Measurements from ENCODE around the gene ZRANB1.

Gene ZRANB1

DNA sequence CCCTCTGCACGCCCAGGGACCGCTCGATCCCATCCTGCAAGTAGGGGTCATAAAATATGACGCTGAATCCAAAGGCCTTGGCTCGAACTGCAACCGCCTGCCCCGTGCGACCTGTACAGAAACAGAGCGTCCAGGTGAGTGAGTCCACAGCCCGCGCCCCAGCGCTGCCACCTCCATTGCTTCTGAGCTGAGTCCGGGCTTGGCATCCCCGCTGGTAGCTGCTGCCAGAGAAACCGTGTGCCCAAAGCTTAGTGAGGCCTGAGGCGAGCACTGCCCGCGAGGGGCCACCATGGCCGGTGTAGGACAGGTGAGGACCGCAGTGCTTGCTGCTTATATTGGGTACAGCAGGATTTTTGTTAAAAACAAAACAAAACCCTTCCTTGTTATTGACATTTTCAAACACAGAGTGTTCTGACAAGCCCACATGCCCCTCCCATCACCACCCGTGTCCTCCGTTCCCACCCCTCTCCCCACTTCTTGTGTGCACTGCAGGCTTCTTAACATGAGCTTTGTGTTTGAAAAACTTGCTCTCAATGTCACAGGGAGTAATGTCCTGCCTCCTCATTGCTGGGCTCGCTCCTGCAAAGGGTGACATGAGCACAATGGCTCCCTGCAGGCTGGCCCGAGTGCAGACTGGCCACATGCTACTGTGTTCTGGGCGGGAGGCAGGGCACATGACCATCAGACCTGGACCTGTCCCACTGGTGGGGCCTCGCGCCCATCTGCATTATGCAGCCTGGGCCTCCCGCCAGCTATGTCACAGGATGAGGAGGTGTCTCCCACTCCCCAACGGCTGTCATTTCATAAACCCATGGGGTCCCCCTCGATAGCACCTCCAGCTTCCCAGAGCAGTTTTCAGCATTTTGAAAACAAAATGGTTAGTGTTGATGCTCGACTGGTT, 52.9 kb downstream of the ZRANB1 start:
- no peak for DNase-seq (ENCODE audit: low read depth)

DNA sequence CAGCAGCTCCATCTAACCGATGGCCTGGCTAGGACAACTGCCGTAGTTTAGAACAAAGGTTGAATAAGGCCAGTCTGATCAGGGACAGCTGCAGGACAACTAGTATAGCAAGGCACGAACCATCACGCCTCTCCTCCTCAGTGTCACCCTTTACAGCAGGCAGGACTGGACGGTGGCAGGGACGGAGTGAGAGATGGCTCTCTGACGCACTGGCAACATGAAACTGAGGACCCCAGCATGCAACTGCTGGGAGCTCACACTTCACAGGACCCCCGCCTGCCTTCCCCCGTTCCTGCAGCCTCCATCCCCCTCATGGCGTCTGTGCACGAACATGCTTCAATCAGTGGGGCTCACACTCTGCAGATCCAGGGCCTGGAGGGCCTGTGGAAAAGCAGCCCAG, 53.7 kb downstream of the ZRANB1 start:
- no peak for DNase-seq (ENCODE audit: low read depth)

DNA sequence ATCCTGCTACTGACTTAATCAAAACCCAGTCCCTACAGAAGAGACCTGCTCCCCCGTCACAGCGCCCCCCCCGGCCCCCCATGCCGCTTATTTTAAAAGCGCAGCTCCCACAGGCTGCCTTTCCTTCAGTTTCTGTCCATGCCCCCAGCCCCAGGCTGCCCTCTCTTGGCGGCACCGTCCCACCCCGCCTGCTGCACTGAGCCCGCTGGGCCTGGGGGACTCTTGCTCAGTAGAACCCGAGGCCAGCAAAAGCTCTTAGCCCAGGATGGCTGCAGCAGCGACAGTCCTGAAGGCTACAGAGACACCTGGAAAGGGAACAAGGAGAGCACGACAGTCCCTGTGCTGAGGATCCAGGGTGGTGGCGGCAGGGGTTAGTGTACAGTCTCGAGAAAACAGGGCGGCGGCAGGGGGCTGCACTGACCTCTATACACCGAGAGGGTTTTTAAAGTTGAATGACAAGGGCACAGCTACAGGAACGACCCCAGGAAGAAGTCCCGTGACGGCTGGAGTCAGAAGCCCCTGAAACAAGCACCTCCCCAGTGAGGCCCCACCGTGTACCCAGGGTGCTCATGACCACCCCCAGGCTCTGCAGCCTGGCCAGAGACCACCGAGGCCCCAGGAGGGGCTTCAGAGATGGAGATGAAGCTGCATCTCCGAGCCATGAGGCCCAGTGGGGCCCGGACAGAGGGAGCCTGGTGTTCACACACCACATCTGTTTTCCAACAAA, 54.4 kb downstream of the ZRANB1 start:
- DNase-seq (ENCODE audit: low read depth): no peak

DNA sequence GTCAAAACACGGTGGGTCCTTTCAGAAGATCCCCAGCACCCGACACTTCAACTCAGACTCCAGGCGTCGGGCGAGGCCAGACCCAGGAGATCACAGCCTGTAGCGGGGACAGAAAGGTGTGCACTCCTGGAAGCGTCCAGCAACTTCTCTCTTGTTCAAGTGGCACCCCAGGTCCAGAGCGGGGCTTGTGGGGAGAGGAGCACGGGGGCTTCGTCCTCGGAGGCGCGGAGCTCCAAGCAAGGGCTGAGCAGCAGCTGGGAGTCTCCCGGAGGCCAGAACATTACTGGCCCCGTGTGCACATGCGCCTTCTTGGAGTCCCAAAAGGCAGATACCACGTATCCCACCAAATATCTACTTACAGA, 54.9 kb downstream of the ZRANB1 start:
- DNase-seq (ENCODE audit: low read depth): no peak

DNA sequence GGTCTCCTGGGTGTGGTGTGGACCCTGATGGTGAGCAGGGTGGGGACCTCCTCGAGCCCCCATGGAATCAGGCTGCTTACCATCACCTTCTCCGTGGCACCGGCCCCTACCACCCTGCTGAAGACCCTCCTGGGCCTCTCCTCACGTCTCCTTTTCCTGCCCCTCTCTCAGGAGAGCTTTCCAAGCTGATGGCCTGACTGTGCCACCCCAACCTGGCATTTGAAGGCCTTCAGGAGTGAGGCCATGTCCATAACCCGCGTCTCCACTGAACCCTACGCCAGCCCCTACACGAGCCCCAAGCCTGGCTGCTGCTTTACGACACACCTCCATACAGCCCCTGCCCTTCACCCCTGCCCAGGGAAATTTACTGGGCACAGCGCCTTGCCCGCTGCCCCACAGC, 55.4 kb downstream of the ZRANB1 start:
- no peak for DNase-seq (ENCODE audit: low read depth)

DNA sequence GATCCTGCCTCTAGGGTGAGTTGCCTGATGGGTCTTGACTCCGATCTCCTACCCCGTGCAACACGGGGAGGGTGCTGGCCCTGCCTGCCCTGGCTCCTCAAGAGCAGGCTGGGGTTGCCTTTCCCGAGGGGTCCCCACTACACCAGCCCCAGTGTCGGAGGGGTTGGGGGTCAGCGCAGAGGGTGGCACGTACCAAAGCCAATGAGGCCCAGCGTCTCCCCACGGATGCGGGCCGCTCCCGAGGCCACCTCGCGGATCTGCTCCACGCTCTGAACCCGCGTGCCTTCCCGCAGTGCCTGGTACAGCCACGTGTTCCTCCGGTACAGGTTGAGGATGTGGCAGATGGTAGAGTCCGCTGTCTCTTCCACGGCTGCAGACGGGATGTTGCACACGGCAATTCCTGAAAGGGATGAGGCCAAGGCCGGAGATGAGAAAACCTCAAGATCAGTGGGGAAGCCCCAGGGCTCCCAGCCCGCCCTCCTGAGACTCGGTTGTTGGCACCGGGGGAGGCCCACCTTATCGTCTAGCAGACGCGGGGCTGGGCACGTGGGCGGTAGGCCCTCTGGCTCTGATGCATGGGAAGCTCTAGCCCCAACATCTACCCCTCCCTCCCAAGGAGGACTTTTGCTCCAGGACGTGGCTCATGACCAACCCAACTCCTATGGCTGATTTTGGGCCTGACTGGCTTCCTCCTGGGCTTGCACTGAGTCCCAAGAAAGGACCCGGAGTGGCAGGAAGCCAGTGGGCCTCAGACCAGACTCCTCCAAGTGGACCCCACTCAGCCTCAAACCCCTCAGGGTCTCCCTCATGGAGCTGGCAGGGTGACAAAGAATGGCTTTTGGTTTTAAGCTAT, 56.1 kb downstream of the ZRANB1 start:
- no peak for DNase-seq (ENCODE audit: low read depth)

DNA sequence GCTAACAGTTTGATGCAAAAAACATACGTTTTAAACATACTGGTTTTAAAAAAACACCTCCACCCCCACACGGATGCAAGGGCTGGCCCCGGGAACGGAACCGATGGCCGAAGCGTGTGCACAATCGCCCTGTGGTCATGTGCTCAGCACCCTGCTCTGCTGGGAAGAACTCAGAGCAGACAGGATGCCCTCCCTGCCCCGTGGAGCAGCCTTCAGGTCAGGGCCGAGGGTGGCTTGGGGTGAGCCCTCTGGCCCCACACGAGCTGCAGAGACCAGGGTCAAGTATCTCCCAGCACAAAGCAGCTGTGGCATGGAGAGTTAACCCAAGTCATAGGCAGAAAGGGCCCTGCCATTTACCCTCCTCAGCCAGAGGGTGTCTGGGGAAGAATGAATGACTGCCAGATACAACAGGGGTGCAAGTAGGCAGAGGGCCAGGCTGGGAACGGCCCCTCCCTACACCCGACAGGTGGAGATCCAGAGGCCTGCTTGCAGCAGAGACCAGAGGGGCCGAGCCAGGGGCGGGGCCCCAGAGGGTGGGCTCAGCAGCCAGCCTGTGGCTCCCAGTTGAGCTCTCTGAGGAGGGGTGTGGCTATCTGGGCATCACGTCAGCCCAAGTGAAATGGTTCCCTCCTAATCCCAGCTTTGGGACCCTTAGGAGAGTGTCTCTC, 56.8 kb downstream of the ZRANB1 start:
- no peak for DNase-seq (ENCODE audit: low read depth)

DNA sequence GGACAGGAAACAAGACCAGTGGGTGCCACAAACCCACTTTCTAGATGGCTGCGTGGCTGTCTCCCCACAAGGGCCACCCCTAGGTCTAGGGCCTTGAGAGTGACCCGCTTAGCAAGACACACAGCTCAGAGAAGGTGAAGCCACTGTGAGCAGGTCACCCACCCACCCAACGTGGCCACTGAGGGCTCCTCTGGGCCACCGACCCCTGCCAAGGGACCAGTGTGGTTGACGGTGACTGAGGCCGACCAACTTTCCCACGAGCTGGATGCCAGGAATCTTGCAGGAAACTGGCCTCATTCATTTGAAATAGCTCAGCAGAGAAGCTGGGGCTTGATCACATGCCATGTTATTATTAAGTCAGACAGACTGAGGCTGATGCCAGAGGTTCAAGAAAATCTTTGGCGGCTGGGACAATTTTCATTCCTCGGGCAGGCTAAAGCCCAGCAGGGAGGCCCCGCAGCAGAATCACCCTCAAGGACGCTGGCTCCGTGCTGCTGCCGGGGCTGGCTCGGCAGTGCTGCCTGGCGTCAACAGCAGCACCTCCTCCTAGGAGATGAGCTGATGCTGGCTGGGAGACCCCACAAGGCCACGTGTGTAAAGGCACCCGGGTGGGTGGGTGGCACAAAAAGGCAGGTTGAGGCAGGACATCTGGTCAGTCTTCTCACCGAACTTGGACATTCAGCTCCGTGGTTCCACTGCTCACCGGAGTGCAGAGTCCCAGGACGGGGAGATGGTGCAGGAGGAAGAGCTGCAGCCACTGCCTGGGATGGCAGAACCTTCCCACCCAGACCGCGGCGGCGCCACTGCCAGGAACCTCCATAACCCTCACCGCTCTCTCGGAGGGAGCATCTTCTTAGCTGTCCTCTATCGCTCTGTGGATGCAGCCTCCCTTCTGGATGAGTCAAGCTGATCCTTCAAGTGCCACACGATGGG, 57.8 kb downstream of the ZRANB1 start:
- no peak for DNase-seq (ENCODE audit: low read depth)

DNA sequence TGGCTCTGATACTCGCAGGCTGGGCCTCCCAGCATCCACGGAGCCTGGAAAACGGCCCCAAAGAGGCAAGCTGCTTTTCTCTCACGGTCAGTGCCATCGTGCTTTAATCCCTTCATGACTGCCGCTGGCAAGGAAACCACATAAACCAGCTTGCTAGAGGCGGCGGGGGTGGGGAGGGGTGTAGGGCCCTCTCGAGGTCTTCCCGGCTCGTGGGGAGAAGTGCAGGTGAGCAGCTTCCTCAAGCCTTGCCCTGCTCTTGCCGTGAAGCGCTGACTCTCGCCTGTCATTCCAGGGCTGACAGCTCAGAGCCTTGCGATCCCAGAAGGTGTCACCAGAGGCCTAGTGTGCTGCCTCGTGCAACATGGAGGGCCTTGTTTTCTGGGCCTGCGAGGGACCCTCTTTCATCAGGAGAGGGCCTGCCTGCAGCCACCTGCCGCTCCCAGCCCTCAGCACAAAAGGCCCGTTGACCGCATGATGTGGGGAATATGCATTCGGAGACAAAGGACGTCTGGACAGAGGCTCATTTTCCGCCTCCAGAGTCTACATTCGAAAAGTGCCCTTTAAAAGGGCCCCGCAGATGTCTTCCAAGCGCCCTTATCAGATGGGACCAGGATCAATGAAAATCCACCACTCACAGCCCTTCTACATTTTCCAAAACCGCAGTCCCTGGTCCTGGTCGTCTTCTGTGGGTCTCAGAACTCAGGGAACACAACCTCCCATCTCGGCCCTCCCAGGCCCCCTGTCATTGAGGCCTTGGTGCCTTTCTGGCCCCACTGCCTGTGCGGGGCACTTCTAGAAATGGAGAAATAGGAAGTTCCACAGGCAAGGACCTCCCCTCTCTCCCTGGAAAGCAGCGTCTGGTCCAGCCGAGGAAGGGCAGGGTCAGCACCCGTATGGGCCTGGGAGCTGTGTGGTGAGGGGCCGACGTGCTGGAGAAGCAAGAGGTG, 58.7 kb downstream of the ZRANB1 start:
- DNase-seq (ENCODE audit: low read depth): no peak

DNA sequence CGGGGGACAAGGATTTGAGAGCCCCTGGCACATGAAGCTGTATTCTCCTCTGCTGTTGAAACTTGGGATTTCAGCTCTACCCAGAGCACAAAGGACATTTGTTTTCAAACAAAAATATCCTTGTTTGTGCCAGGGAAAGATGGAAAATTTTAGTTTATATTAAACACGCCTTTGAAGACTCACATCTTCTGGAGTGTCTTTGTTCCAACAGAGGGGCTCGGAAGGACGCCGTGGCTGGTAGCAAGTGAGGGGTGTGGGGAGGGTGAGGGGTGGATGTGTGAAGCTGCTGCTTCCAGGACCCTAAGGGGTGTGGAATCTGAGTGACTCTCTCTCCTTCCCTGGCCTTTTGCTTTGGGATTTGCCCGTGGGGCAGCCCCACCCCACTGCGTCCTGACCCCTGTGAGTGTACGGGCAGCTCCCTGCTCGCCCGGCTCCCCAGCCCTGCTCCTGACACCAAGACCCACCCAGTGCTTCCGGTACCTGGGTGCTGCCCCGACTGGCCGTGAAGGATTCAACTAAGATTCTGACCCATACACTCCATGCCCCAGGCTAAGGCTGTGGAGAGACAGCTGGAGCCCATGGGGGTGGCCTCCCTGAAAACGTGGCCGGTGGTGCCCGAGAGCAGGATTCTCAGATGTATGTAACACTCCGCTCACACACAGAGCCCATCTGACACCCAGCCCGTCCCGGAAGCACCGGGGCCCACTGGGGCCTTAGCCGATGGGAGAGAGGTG, 59.6 kb downstream of the ZRANB1 start:
- no peak for DNase-seq (ENCODE audit: low read depth)

DNA sequence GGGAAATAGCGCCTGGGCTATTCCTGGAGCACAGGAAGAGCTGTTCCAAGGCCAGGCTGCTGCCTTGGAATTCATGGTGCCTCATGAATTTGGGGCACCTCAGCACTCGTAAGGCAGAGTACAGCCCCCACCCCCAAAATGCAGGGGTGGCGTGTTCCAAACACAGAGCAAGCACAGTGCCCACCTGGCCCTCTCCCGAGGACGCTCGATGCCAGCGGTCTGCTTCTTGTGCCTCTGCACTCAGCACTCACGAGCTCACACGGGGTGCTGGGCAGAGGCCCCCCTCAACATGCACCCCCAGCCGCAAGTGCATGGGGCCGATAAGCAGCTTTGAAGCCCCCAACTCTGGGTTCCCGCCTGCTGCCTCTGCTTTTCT, 60.1 kb downstream of the ZRANB1 start:
- no peak for DNase-seq (ENCODE audit: low read depth)

DNA sequence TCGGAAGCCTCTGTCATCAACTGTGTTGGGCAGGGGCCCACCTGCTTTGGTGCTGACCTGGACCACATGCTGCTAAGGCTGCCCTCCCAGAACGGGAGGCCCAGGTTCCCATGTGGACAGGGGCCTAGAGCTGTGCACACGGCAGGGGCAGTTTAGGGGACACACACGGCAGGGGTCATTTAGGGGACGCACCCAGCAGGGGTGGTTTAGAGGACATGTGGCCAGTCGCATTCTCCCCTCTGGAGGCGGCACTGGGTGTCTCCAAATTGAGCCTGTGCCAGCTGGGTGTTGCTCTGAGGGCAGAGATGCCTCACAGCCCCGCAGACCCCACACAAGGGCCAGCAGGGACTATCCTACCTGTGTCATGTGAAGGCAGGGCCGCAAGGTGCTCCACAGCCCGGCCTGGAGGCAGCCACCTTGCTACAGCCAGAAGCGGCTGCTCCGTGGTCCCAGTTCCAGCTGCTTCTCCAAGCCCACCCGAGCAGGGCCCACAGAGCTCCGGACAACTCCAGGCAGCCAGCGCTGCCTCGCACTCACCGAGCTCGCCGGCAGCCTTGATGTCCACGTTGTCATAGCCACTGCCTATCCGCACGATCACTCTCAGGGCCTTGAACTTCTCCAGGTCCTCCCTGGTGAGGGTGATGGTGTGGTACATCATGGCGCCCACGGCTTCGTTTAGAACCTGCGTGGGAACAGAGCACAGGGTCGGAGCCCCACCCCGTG, 60.7 kb downstream of the ZRANB1 start:
- DNase-seq (ENCODE audit: low read depth): no peak

DNA sequence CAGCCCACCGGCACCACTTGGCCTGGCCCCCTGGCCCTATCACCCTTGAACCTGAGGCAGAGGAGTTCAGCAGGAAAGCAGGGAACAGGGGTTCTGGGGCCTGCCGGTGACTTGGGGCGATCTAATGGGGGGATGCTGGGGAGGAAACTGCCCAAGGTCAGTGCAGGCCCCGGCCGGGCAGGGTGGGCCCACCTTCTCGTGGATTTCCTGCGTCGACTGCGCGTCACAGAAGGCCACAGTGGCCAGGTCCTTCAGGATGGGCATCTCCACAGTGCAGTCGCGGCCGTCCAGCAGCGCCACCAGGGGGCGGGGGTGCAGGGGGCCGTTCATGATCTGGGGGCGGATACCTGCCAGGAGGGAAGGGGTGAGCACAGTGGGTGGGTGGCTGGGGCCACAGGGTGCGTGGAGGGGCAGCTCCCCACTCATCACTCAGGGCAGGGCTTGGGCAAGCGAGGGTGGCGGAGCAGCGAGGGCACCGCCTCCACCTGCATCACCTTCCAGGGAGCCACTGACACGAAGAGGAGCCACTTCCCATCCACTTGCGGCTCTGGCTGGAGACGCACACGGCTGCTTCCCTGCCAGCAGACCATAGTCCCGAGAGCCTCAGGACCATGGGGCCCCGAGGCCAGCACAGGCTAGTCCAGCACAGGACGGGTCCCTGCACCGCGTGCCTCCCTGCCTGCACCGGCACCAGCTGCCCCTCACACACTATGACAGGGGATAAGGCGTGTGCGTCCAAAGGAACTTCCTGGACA, 61.4 kb downstream of the ZRANB1 start:
- DNase-seq (ENCODE audit: low read depth): no peak

DNA sequence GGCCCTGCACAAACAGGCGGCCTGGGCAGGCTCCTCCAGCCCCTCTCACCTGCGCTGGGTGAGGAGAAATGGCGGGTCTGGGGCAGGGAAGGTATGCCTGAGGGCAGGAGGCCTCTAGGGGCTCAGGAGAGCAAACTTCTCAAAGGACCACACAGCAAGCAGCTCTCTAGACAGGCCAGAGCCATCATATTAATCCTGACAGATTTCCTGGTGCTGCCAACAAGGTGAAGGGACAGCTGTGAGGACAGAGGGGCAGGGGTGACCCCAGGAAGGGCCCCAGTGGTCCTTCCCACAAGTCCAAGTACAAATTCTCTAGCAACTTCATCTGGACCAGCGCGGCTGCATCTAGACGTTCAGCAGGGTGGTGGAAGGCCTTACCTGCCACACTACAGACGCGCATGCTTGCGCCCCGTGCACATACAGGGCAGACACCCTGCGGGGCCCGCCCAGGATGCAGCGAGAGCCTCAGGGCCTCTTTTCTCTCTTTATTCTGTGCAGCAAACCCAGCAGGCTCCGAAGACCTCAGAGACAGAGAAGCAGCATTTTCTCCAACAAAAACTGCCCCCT, 62.1 kb downstream of the ZRANB1 start:
- no peak for DNase-seq (ENCODE audit: low read depth)

DNA sequence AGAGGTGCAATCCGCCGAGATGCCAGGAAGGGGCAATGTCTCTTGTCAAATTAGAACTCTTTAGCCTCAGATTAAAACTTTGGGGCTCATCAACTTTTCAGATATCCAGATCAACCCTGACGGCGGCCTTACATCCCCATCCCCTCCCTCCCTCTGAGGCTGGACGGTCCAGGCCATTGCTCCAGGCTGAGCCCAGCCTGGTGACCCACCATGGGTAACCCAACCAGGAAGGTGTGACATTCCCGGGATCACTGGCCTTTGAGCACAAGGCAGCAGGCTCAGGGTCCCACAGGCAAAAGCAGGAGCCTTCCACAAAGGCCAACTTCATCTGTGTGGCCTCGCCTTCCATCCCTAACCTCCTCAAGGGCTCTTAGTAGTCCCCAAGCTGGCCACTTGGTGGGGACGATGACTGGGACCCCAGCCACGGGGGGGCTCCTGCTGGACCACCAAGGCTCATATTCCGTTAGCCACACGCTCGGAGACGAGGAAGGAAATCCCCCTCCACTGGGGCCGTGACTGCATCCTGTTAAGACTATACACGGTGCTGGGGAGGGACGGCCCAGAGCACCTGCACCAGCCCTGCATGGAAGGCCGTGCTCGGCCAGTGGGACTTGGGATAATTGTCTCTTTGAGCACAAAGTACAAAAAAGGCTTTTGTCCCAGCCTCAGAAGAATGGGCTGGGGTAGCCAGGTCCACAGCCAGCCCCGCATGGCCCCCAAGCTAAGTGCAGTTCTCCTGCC, 62.8 kb downstream of the ZRANB1 start:
- DNase-seq (ENCODE audit: low read depth): no peak

DNA sequence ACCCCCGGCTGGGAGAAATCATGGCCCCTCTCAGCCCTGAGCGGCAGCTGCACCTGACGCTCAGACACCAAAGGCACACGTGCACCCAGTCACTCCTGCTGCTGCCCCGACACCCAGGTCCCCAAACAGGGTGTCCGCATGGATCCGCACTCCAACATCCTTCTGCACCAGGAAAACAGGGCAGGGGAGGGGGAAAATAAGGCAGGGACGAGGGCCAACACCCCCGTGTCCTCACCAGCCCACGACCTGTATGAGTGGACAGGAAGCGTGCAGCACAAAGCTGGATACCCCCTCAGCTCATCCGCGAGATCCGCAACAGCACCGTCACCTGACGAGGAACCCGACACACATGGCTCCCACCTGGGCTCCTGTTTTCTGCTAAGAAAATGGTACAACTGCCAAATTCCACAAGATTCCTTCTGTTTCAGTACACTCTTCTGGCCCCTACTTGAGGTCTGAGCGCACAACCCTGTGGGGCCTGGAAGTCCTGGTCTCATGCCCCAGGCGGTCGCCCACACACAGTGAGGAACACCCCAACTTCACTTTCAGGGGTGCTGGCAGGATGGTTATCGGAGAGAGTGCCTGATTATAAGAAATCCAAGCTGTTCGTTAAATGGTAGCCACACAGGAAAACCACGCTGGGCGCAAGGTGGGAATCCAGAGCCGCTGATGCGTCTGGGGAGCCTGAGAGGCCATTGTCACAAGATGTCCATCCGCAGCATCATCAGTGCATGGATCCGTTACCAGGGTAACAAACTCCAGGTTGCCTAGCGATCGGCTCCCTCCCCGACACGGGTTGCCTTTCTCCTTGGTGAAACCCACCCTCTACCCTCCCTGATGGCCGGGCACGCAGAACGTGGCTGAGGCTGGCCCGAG, 63.6 kb downstream of the ZRANB1 start:
- no peak for DNase-seq (ENCODE audit: low read depth)

All from stimulated activated CD4-positive, alpha-beta T cell treated with anti-CD3 and anti-CD28 coated beads, Interleukin-2, amount 100 ng/mL, for 4 hours (primary cell).